TTC549 (cell line): ENCODE data around the gene SIK2.
"Not testable (repeated sequence)": the region's sequence is repeated elsewhere in the genome, so short reads cannot be mapped to it uniquely, and the experiment has no call there.

Experiments used
- FAIRE-seq: peaks from 2 replicates; lab custom pipeline; 2012; peaks lifted over from hg19 to GRCh38; lab: Jason Lieb, UNC

The SIK2 gene

GRCh38 chr11:111627591-111627990 is 25.3 kb downstream of the SIK2 start:
- FAIRE-seq = no peak

DNA sequence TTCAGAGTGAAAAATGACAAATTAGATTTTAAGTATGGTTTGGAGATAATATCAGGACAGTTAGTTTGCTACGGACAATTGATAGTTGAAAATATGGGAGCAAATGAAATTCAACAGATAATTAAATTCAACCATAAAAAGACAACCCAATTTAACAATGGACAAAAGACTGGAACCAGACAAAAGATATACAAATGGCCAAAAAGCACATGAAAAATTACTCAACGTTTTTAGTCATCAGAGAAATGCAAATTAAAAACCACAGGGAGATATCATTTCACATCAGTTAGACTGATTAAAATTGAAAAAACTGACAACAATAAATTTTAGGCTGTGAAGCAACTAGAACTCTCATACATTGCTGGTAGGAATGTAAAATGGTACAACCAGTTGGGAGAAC is 27.2 kb downstream of the SIK2 start:
- FAIRE-seq = no peak

DNA sequence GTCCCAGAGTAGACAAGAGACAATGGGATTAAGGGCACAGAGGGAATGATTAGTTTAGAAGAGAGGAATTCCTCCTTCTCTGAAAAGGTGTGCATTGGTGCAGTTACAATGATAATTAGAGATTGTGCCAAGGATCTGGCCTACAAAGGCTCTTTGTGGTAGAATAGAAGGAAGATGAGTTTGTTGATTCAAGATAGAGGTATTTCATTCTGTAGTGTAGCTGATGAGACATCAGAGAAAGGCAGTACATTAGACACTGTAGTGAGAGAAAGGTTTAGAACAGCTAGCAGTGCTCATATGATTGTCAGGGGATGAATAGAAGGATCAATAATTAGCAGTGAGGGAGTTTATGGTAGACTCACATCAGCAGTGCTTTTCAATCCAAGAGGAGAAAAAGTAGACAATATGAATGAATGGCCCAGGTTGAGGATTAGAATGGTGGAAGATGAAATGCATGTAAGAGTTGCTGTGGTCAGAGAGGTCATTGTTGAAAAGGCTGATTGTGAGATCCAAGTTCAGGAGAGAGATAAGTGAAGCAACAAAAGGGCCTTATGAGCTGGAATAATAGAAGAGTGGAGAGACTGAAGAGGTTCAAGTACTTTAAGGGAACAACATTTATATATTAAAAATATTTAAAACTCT is 28.9 kb downstream of the SIK2 start:
- FAIRE-seq = no peak

GRCh38 chr11:111631666-111632039 is 29.4 kb downstream of the SIK2 start:
- FAIRE-seq = no peak

GRCh38 chr11:111632516-111633220 is 30.4 kb downstream of the SIK2 start:
- FAIRE-seq = no peak

DNA sequence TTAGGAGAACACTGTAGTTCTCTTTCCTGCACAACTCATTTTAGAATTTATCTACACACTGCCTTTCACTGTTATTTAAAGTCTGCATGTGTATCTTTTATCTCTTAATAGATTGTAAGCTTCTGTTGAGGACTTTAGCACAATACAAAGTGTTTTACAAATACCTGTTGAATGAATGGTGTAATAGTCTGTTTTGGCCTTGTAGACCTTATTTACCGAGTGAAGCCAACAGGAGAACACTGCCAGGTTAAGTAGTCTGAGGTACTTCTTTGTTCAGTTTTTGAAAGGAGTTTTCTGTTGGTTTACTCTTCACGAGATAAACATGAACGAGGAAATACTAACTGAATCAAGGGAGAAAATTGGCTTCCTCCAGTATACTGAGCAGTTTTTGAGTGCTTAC is 31.0 kb downstream of the SIK2 start:
- FAIRE-seq = no peak

GRCh38 chr11:111633756-111634362 is 31.6 kb downstream of the SIK2 start:
- FAIRE-seq = no peak

DNA sequence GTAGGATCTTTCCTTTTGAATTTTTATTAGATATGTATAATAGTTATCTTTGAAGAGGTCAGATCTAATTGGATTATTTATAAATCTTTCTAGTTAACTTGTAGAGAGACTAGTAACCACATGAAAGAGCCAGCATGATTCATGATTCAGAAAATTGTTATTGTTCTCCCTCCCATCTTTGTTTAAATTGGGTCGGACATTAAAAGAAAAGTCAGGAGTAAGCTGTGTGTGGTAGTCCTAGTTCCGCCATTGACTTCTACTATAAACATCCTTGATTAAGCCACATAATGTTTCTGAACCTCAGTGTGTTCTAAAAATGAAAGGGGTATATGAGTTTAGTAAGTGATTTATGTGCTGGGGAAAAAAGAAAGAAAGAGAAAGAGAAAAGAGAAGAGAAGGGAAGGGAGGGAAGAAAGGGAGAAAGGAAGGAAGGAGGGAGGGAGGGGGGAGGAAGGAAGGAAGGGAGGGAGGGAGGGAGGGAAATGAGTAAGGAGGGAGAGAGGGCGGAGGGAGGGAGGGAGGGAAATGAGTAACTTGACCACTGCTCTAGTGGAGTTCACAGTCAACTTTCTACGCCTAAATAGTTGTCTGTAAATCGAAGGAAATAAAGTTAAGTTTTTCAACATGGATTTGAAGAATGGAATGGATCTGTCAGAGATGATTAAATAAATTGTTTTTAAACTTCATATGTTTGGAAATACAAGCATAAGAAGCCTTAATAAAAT is 32.9 kb downstream of the SIK2 start:
- no peak for FAIRE-seq

DNA sequence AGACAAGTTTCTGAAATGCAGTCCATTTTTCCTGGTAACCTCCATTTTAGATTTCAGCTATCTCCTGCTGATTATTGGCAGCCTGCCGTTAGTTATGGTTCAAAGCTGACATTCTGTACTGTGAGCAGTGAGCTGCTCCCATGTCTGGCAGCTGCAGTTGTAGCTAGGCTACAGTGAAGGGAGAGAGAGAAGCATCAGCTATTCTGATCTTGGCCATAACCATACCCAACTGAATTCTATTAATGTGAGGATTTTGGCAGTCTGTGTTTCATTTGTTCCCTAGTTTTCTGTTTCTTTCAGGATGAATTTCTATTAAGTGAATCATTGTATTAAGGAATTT is 33.4 kb downstream of the SIK2 start:
- FAIRE-seq = no peak

DNA sequence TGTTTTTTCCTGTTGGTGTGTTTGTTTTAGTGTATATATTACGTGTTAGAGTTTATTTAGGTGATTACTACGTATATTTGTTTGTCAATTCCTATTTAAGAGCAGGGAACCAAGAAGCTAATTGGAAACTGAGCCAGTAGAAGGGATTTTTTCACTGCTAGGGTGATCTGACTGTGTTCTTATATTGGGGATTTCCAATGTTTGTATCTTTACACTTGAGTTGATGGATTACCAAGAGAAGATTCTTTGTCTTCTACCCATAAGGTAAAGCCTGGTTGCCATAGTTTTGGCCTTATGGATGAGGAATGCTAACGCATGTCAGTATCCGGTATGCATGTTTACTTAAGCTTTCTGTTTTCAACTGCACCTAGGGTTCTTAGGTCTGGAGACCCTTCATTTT is 35.6 kb downstream of the SIK2 start:
- no peak for FAIRE-seq

DNA sequence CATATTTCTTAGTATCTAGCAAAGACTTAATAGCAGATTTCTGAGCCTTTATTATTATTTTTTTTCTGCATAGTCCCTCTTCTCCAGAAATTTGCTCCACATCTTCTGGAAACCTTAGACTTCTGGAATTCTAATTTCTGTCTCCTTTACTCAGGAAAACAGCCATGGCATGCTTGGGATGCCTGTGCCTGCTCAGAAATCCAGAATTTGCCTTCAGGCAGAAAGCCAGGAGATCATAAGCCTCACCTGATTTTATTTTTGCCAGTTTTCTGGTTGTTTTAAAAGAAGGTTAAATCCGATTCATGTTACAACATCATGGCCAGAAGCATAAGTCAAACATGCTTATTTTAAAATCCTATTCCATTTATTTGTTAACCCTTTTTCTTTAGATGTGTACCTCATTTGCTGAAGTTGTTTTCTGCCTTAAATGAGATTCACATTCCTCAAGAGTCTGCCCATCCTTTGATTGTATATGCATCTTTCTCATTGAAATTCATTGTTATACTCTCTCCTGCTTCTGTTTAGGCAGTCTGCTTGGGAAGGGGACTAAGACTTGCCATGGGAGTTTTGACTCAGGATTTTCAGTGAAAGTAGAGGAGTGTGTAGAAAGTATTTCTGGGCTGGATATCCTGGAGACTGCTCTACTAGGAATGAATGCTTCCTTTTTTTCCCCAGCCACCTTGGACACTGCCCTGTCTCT is 37.1 kb downstream of the SIK2 start:
- FAIRE-seq = no peak

GRCh38 chr11:111641339-111642015 is 39.2 kb downstream of the SIK2 start:
- FAIRE-seq = no peak

DNA sequence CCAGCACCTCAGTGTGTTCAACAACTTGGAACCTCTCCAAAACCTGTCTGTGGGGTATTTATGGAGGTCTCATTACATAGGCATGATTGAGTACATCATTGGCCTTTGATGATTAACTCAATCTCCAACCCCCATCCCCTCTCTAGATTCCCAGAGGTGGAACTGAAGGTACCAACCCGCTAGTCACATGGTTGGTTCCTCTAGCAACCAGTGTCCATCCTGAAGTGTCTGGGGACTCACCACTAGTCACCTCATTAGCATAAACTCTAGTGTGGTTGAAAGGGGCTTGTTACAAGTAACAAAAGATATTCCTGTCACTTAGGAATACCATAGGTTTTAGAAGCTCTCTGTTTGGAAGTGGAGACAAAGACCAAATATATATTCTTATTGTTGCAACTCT is 40.3 kb downstream of the SIK2 start:
- FAIRE-seq = no peak

- no peak for FAIRE-seq
These were observed 42.7 kb downstream of the SIK2 start for GRCh38 chr11:111644922-111645321.

DNA sequence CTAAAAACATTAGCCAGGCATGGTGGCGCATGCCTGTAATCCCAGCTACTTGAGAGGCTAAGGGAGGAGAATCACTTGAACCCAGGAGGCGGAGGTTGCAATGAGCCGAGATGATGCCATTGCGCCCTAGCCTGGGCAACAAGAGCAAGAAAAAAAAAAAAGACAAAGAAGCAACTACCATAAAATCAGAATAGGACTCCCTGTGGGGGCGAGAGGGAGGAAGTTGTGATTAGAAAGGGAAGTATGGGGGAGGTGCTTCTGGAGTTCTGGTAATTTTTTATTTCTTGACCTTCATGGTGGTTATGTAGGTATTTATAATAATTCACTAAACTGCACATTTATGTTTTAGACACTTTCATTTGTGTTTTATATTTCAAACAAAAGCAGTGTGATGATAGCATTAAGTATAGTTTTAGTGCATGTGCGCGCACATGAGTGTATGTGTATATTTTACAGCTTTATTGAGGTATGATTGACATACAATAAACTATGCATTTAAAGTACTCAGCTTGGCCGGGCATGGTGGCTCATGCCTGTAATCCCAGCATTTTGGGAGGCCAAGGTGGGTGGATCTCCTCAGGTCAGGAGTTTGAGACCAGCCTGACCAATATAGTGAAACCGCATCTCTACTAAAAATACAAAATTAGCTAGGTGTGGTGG is 43.5 kb downstream of the SIK2 start:
- FAIRE-seq = no peak

DNA sequence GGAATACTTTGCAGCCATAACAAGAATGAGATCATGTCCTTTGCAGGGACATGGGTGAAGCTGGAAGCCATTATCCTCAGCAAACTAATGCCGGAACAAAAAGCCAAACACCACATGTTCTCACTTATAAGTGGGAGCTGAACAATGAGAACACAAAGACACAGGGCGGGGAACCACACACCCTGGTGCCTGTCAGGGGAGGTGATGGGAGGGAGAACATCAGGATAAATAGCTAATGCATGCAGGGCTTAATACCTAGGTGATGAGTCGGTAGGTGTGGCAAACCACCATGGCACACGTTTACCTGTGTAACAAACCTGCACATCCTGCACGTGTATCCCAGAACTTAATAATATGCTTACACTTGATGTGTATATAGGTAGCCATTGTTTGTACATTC is 49.1 kb downstream of the SIK2 start:
- not testable (repeated sequence) for FAIRE-seq

GRCh38 chr11:111652184-111652583 is 49.9 kb downstream of the SIK2 start:
- FAIRE-seq = no peak

GRCh38 chr11:111654601-111655000 is 52.4 kb downstream of the SIK2 start:
- FAIRE-seq = no peak

GRCh38 chr11:111655924-111656323 is 53.7 kb downstream of the SIK2 start:
- FAIRE-seq = no peak

DNA sequence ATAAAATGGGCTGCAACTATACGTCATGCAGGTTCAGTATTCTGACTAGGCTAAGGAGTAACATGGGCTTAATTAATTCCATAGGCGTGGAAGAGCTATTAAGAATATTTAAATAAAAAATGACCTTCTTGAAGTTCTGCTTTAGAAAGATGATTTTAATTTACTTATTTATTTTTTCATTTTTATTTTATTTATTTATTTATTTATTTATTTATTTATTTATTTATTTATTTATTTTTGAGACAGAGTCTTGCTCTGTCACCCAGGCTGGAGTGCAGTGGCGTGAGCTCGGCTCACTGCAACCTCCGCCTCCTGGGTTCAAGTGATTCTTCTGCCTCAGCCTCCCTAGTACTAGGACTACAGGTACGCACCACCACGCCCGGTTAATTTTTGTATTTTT is 55.7 kb downstream of the SIK2 start:
- FAIRE-seq = not testable (repeated sequence)

DNA sequence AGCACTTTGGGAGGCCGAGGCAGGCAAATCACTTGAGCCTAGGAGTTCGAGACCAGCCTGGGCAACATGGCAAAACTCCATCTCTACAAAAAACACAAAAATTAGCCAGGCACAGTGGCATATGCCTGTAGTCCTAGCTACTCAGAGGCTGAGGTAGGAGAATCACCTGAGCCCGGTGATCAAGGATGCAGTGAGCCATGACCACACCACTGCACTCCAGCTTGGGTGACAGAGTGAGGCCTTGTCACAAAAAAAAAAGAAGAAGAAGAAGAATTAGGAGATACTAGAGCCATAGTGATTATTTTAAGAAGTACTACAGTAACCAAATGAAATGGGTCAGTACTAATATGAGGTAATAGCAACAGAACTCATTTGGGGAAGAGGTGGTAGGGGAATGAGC is 56.2 kb downstream of the SIK2 start:
- not testable (repeated sequence) for FAIRE-seq
